Limb (tissue), 2 donors: ENCODE measurements around the gene GLS.
"Not testable (repeated sequence)": the region's sequence is repeated elsewhere in the genome, so short reads cannot be mapped to it uniquely, and the experiment has no call there.

Source experiments
- DNase-seq, 2 donors: peaks; one replicate each; pipeline ENCODE4 v3.0.0-alpha.2; 2016; ENCODE audit errors: extremely low spot score in 2 of 2

GLS gene

DNA sequence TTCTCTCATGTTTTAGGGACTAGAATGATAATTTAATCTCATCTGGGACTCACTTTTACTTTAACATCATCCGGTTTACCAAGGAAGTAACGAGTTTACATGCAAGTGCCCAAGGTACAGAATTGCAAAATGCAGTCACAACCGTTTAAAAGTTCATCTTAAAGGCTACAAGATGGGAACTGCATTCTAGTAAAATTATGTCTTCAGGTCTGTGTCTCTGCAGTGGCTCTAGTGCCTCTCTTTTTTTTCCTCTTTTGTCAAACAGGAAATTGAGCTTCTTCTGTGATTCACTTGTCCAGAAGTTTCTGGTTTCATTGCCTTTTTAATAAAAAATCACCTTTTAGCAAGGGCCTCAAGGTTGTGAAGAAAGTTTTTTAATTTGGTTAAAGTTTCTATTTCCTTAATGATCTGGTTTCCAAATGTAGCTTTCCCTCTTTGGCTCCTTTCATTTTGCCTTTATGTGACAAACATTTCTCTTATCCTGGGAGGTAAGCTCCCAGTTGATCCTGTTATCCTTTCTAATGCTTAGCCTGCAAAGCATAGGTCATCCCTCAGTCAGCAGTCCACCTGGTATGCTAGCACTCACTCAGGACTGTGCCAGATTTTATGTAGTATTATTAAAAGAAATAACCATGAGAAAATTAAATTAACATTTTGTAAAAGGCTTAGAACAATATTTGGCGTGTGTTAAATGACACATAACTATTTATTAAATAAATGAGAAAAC lies 2.4 kb downstream of the GLS start:
- DNase-seq, result no peak

DNA sequence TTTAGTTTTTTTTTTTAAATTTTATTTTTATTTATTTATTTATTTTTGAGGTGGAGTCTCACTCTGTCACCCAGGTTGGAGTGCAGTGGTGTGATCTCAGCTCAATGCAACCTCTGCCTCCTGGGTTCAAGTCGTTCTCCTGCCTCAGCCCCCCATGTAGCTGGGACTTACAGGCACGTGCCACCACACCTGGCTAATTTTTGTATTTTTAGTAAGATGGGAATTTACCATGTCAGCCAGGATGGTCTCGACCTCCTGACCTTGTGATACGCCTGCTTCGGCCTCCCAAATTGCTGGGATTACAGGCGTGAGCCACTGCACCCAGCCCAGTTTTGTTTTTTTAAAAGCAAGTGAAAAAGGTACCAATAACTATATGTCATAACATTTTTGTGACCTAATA lies 5.2 kb downstream of the GLS start:
- DNase-seq, result not testable (repeated sequence)

DNA sequence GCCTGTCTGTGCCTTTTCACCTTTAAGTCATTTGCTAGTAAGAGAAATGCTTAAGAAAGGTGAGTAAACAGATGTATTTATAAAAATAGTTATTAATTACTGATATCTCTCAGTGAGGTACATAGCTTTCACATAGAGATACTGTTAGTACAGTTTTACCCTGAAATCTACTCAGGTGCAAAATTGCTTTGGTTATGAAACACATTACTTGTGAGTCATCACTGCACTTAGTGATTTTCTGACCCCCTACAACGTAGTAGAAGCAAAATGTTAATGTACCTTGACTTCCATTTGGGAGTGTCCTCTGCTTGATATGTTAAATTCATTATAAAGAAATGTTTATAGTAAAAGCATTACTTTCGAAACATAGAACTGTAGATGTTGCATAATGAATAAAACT lies 6.5 kb downstream of the GLS start:
- no peak for DNase-seq

DNA sequence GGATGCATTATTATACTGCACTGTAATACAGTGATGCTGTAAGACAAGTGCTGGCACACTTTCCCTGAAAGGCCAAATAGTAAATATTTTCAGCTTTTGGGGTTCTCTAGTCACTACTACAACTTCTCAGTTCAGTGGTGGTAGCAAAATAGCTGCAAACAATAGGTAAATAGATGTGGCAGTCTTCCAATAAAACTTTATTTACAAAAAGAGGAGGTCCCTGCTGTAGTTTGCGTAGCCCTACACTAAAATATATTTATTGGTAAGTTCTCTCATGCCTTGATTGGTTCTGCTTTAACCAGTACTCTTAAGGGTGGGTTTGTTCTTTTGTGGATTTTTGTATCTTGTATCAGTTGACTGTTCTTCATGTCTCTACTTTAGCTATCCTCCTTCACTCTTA lies 7.8 kb downstream of the GLS start:
- no peak for DNase-seq

DNA sequence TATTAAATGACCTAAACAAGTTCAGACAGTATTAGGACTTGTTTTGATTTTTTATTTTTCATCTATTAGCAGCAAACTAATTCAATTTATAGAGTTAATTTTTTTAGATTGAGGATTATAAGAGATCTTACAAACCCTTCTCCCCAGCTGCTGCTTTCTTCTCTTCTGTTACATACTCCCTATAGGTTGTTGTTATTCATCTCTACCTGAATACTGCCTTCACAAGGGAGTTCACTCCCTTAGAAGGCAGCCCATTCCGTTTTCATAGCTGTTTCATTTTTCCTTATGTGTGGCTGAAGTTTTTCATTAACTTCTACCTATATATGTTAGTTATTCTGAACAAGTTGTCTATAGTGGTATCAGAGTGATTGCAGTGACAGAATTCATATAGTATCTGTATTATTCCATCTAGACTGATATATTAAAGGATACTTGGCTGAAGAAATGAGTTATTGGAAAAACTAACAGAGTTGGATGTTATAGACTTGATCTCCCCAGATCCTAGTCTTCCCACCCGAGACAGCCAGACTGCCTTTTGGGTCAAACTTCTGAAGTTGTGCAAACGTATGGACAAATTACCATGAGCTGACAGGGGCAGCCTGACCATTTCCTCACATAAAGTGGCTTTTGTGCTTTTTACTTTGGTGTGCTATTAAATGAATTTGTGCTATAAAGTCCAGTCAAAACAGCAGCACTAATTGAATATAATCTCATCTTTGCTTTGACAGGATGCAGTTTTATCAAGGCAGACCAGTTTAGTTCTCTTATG lies 8.7 kb downstream of the GLS start:
- DNase-seq, result no peak

DNA sequence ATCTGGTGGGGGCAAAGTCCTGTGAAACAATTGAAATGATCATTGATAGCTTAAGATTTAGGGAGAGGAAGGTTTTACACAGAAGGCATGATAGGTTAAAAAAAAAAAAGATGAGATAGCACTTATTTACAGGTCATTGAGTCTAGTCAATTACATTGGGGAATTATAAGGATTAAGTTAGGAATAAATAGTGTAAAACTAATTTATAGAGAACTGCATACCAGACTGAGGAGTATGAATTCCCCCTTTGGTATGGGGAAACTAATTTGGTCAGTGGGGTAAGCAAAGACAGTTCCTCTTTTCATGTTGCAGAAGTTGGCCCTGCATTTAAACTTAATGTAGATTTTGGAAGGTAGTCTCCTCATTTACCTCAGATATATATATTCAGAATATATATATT lies 10.8 kb downstream of the GLS start:
- DNase-seq, result no peak

DNA sequence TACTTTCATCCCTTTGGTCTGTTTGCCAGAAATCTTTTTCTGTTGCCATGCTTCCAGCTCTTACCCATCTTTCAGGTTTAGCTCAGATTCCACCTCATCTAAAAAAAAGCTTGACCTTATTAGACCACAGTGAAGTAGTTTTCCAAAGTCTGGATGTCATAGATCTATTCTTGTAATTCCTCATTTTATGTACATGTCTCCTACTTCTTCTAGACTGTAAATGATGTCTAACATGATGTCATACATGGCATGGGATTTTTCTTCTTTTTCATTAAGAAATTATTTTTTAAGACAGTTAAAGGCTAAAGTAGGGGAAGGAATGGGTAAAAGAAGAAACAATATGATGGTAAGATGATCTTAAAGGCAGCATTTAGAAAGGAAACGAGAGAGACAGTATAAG lies 11.3 kb downstream of the GLS start:
- no peak for DNase-seq

DNA sequence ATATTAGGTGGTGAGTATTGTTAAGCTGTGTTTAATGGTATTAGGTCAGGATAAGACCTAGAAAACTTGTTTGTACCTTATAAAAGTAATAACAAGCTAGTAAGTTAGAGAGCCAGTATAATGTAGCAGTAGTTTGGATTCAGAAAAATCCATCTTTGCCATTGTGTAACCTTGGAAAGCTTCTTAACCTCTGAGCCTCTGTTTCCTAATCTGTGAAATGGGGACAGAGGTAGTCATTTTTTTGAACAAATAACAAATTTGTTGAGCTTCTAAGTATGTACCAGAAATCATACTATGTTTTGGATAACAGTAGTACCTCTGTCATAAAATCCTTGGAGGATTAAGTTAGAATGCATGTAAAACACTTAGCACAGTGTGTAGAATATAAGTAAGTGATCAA lies 12.5 kb downstream of the GLS start:
- DNase-seq, result no peak

DNA sequence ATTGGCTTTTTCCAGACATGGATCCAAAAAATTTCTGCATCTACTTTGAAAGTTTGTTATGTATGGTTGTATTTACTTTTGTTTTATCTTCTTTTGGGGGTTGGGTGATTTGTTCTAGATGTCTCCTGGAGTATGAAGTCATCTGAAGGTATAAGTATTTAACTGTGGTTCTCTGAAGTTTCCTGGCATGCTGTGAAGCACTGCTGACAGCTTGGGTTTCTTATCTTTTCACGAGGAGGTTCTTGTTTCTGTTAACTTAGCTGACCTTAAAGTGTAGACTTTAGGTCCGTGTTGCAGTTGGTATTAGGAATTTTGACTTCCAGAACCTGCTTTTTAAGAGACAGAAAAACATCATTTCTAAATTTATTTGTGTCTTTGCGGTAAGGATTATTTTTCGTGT lies 15.9 kb downstream of the GLS start:
- no peak for DNase-seq

DNA sequence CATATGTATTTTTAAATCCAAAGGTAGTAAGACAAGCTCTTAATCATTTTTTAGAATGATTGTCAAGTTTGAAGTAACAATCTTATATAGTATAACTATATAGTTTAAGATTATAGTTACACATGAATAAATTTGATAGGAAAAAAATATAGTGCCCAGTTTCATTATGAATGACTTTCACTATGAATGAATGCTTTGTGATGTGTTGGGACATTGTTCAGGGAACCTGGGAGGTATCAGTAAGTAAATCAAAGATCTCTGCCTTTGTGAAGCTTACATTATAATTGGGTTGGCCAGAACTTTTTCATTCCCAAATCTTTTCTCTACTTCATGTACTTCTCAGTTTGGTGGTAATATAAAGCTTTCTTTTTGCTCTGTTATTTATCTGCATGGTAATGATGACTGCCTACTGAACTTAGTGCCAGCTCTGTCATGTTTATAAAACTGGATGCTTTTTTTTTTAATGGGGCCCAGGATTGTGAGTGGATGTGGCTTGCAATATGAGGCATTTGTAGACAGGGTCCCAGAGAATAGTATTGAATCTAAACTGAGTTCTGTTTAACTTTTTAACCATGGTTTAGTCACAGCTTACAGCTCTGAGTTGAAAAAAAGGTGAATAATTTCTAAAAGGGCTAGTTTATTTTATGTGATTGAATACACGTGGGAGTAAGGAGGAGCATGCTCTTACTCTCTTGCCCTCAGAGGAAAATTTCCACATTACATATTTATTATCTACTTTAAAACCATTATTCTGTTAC lies 23.3 kb downstream of the GLS start:
- no peak for DNase-seq

DNA sequence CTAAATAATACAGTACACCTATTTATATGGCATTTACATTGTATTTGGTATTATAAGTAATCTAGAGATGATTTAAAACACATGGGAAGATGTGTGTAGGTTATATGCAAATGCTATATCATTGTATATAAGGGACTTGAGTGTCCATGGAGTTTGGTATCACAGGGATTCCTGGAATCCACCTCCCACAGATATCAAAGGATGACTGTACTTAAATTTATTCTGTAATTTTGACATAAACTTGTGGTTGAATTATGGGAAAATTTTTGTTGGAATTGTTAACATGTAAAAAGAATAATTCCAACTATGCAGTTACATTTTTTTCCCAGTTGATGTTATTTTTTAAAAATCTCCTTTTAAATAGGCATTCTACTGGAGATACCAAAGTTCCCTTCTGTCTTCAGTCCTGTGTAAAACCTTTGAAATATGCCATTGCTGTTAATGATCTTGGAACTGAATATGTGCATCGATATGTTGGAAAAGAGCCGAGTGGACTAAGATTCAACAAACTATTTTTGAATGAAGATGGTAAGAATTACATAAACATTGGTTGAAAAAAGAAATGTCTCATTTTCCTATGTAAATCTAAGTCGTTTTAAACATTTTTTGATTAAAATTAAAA lies 24.1 kb downstream of the GLS start:
- no peak for DNase-seq

DNA sequence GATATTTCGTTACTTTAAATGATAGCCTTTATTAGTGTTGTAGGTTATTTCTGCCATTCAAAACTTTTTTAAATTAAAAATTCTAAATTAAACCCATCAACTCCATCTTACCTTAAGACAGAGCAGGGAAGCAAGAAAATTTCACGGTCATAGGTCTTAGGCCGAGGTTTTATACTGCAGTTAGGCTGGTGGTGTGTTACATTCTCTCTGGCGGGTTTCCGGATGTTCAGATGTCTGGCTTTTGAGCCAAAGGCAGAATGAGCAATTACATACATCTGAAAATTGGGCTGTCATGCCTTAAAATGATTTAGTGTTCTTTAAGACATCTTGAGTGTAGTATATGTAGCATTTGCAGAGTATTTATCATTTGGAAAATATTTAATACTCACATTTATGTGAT lies 27.9 kb downstream of the GLS start:
- no peak for DNase-seq

DNA sequence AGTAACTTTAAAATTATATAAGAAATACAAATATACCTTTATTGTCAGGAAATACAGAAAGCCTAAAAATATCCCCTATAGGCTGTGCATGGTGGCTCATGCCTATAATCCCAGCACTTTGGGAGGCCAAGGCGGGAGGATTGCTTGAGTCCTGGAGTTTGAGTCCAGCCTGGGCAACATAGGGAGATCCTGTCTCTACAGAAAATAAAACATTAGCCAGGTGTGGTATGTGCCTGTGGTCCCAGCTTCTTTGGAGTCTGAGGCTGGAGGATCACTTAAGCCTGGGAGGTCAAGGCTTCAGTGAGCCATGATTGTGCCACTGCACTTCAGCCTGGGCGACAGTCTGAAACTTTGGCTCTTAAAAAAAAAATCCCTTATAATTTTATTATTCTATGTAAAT lies 29.1 kb downstream of the GLS start:
- DNase-seq, result no peak

DNA sequence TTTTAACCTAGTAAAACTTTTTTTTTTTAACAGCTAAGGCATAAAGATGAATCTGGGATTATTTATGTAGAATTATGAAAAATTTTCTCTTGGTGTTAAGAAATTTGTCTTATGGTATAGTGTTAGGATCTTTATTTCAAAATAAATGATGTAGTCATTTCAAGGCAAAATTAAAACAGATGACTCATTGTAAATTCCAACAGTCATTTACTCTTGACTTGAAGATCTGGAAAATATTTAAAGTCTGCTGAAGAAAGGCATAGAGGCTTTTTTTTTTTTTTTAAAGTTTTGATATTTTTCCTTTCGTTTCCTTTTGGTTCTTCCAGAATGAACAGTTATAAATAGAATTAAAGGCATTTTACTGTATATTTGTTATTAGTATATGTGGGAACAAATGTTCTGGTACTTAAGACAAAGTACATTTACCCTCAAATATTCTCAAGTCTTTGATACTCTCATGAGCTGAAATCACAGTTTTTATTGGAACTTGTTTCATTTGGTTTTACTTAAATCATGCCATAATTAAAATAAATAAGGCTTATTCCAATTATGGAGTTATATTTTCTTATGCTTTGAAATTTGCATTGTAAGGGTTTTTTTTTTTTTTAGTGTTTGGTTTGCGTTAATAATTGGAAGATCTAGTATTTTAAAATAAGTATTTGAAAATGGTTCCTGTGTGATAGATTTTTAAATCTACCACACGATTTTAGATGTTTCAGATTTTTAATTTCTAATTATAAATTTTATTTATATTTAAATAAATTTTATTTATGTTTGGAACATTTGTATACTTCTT lies 29.9 kb downstream of the GLS start:
- DNase-seq, result no peak

DNA sequence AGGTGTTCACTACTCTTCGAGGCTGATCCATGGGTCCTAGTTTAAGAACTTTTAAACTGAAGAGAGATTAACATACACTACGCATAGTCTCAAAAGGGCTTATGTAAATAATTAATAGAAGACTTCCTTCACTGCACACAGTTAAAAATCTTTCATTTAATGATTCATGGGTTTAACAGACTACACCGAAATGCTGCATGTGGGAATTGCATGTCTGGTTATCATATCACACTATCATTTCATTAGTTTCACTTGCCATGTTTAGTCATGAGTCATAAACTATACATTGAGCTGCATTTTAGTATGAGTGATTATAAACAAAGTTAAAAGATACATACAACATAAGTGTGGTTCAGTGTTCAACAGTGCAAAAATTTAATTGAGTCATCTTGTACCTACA lies 31.2 kb downstream of the GLS start:
- DNase-seq, result no peak

DNA sequence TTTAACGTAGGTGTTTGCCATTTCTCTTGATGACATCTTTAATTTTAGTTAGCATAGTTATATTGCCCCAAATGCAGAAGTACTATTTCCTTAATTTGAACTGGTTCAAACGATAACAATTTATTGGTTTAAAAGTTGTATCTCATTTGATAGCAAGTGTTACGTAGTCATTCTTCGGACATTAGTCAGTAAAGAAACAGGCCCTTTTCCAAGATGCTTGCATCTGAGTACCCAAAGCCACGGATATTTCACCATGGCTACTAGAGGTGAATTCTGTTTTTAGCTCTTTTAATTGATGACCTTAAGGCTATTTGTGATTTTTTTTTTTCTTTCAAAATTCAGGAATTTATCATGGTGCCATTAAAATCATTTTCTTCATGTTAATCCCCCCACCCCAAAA lies 32.1 kb downstream of the GLS start:
- no peak for DNase-seq

DNA sequence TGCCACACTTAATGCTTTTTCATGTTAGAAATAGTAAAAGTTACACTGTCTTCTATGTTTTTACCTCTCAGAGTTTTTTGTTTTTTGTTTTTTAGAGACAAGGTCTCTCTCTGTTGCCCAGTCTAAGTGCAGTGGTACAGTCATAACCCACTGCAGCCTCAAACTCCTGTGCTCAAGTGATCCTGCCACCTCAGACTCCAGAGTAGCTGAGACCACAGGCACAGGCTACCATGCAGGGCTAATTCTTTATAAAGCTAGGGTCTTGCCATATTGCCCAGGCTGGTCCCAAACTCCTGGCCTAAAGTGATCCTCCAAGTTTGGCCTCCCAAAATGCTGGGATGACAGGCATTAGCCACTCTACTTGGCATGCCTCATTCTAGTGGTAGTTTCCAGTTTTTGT lies 33.1 kb downstream of the GLS start:
- DNase-seq, result no peak

DNA sequence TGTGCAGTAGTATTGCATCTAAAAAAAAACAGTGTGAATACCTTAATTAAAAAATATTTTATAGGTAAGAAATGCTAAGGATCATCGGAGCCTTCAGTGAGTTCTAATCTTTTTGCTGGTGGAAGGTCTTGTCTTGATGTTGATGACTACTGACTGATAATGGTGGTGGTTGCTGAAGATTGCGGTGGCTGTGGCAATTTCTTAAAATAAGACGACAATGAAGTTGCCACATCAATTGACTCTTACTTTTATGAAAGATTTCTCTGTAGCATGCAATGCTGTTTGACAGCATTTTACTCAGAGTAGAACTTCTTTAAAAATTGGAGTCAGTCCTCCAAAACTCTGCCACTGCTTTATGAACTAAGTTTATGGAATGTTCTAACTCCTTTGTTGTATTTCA lies 36.2 kb downstream of the GLS start:
- no peak for DNase-seq

DNA sequence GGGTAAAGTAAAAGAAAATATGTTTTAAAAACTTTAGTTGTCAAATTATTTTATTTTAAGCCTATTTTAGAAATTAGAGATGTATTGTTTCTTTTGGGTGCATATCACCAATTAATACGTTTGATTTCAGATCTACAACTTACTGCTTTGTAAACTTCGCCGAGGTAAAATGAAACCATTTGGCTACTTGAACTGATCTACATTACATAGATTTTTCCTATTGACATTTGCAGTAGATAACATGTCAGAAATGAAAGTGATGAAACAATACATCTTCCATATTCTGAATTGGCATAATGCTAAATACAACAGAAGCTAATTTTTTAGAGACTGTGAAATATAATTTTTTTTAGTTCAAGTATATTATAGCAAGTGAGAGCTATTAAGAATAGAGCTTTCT lies 39.5 kb downstream of the GLS start:
- no peak for DNase-seq

DNA sequence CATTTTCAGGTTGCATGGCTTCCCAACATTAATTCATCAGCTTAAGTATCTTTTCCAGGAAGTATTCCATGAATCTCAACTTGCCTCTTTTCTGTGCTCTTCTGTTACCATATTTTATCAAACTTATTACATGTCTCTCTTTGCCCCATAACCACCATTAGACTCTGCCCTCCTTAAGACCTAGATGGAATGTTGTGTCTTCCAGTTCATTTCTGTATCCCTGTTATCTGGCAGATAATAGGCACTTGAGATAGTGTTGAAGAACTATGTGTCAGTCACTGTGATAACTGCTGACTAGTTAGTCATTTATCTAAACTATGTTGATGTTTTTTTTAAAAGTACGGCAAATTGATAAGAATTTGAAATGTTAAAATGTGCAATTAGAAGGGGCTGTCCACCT lies 41.8 kb downstream of the GLS start:
- no peak for DNase-seq

DNA sequence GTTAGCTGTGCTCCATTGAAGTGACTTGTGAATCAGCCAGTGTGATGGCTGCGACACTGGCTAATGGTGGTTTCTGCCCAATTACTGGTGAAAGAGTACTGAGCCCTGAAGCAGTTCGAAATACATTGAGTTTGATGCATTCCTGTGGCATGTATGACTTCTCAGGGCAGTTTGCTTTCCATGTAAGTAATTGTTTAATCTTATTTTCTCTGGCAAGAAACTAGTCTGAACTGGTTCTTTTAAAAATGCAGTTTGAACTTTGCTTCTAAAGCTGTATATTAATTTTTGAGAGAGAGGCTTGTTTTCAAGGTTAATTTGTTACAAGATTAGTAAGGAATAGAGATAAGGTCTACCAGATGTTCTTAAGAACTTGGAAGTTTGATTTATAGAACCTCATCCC lies 46.7 kb downstream of the GLS start:
- no peak for DNase-seq
